M059J (cell line): ENCODE measurements around the gene LRIG1. TPM values are rescaled to one million over a fixed set of nuclear protein-coding genes. Genes with fewer than 3 reads are reported as not detected.

Experiments
- DNase-seq: peaks from one replicate; pipeline ENCODE4 v3.0.0-alpha.2; 2012; ENCODE audit warnings: low read depth
- total RNA-seq: library from RNA; depleted of rRNA; stranded (reverse); fragments of >200 nt; shearing (Covaris generic); gene quantifications from 2 replicates; pipeline ENCODE4 v1.2.3, GENCODE V29; 2014; rRNA removed

LRIG1 gene
- total RNA-seq, result 4.8 and 10.0 TPM in 2 replicates

- peak; percentile 90 for DNase-seq
These were observed at the start of gene LRIG1 for GRCh38 chr3:66500576-66501482. TSS of gene LRIG1 (minus strand) at chr3:66501022. CDS start at chr3:66500407, 615 bp downstream.

GRCh38 chr3:66544619-66545429 lies 44.0 kb upstream of the LRIG1 start:
- DNase-seq, result no peak

- DNase-seq, result no peak
These were observed 41.3 kb upstream of the LRIG1 start for GRCh38 chr3:66542153-66542552.

- no peak for DNase-seq
These were observed 38.7 kb upstream of the LRIG1 start for GRCh38 chr3:66539466-66539989.

GRCh38 chr3:66538390-66538789 lies 37.6 kb upstream of the LRIG1 start:
- no peak for DNase-seq

- DNase-seq, result no peak
These were observed 36.9 kb upstream of the LRIG1 start for GRCh38 chr3:66537735-66538134.

- DNase-seq, result no peak
These were observed 36.0 kb upstream of the LRIG1 start for GRCh38 chr3:66536791-66537190.

GRCh38 chr3:66534304-66534845 lies 33.6 kb upstream of the LRIG1 start:
- DNase-seq, result no peak

- DNase-seq, result no peak
These were observed 31.8 kb upstream of the LRIG1 start for GRCh38 chr3:66532613-66533012.

GRCh38 chr3:66532160-66532587 lies 31.4 kb upstream of the LRIG1 start:
- DNase-seq, result no peak

GRCh38 chr3:66531256-66531655 lies 30.4 kb upstream of the LRIG1 start:
- no peak for DNase-seq

- DNase-seq, result no peak
These were observed 26.4 kb upstream of the LRIG1 start for GRCh38 chr3:66527246-66527645.

GRCh38 chr3:66525771-66526170 lies 24.9 kb upstream of the LRIG1 start:
- no peak for DNase-seq

- DNase-seq, result no peak
These were observed 19.9 kb upstream of the LRIG1 start for GRCh38 chr3:66520724-66521123.

GRCh38 chr3:66518644-66519043 lies 17.8 kb upstream of the LRIG1 start:
- no peak for DNase-seq

GRCh38 chr3:66518126-66518525 lies 17.3 kb upstream of the LRIG1 start:
- DNase-seq, result no peak

GRCh38 chr3:66517241-66517640 lies 16.4 kb upstream of the LRIG1 start:
- no peak for DNase-seq

GRCh38 chr3:66508461-66508860 lies 7.6 kb upstream of the LRIG1 start:
- DNase-seq, result no peak

GRCh38 chr3:66507423-66508260 lies 6.8 kb upstream of the LRIG1 start:
- no peak for DNase-seq

- no peak for DNase-seq
These were observed 5.3 kb upstream of the LRIG1 start for GRCh38 chr3:66506154-66506553.
